ENCODE data around the gene FAM186B. TPM values are rescaled to one million over a fixed set of nuclear protein-coding genes. Genes with fewer than 3 reads are reported as not detected.
A peak's percentile ranks its signal among the peaks of the same experiment; 100 is the strongest.

Gene FAM186B
- polyA plus RNA-seq, 1 of the 3 experiments (the other 2 are of a cell fraction) = 0.16 TPM

- no peak overlapping the region for H3K4me2 ChIP-seq
- 93% methylated on average over 15 of the region's 21 CpGs for WGBS (ENCODE audit: low lambda C conversion rate)
- no peak overlapping the region for H2AFZ ChIP-seq (ENCODE audit: low read depth)
- peaks cover 0 to 11% of the 10 kb centered on the region in 2 experiments; a peak in 1 of 4 replicates for H3K4me1 ChIP-seq (ENCODE audit: control insufficient read depth in 1 of 2, insufficient read depth in 2 of 2, low read depth in 1 of 2, low read length in 1 of 2)
- H3K9ac ChIP-seq = no peak overlapping the region
- H3K27me3 ChIP-seq (ENCODE audit: insufficient read depth) = no peaks in the 10 kb centered on the region
- no peaks in the 10 kb centered on the region for H3K9me3 ChIP-seq
- no peaks in the 10 kb centered on the region for H3K36me3 ChIP-seq (replicated peaks in 1 of 2; ENCODE audit: control insufficient read depth in 1 of 2, insufficient read depth in 2 of 2, low read length in 1 of 2)
- peaks cover 5% of the 10 kb centered on the region for H3F3A ChIP-seq (replicated peaks; ENCODE audit: insufficient read depth)
- CTCF ChIA-PET = interaction anchor here (1.5 to 2.6 kb wide), 2 partner anchors 12 to 193 kb away, joined by 9 read pairs; partner anchors contain the start of gene DNAJC22
- H3K9me2 ChIP-seq = no peaks in the 10 kb centered on the region
- TF ChIP-seq FOSL2 (IDR thresholded peaks at IDR 0.05; ENCODE audit: borderline replicate concordance, low read depth) (no peak), FOXJ3 (CRISPR knock-in tag; IDR thresholded peaks at IDR 0.05) (no peak), ZBTB33 (IDR thresholded peaks at IDR 0.05; ENCODE audit: borderline replicate concordance, low read depth) (no peak), GATA2 (CRISPR knock-in tag; IDR thresholded peaks at IDR 0.05) (no peak), TEAD4 (IDR thresholded peaks at IDR 0.05; ENCODE audit: borderline replicate concordance, insufficient read depth) (no peak)
- TF ChIP-seq, protein P1, sequence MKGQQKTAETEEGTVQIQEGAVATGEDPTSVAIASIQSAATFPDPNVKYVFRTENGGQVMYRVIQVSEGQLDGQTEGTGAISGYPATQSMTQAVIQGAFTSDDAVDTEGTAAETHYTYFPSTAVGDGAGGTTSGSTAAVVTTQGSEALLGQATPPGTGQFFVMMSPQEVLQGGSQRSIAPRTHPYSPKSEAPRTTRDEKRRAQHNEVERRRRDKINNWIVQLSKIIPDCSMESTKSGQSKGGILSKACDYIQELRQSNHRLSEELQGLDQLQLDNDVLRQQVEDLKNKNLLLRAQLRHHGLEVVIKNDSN (IDR thresholded peaks at IDR 0.05; ENCODE audit: borderline replicate concordance, low read depth) = no peak
- H3K79me2 ChIP-seq (ENCODE audit: insufficient read depth) = no peaks in the 10 kb centered on the region
- no peaks in the 10 kb centered on the region for H4K20me1 ChIP-seq (ENCODE audit: insufficient read depth)
- peak; percentile 44 for DNase-seq
- H3K27ac ChIP-seq (ENCODE audit: low read depth in 2 of 2, low read length in 1 of 2) = no peak overlapping the region
- POLR2A ChIA-PET = no interaction called here
- no peak overlapping the region for H3K4me3 ChIP-seq (ENCODE audit: low read depth in 2 of 2, low read length in 1 of 2)
These were observed 65.0 kb downstream of the FAM186B start for GRCh38 chr12:49540229-49541139.

- ChIA-PET POLR2A (no interaction called here), CTCF (interaction anchor here (0.8 to 2.6 kb wide), 6 partner anchors 13 to 192 kb away, joined by 3 to 9 read pairs (median 4); partner anchors contain the start of gene DNAJC22)
- no peaks in the 10 kb centered on the region for H4K20me1 ChIP-seq (ENCODE audit: insufficient read depth)
- H3K9me2 ChIP-seq = no peaks in the 10 kb centered on the region
- peaks cover 0 to 11% of the 10 kb centered on the region in 2 experiments; a peak in 1 of 4 replicates for H3K4me1 ChIP-seq (ENCODE audit: control insufficient read depth in 1 of 2, insufficient read depth in 2 of 2, low read depth in 1 of 2, low read length in 1 of 2)
- H3K4me3 ChIP-seq (ENCODE audit: low read depth in 2 of 2, low read length in 1 of 2) = peak overlapping the region in 1 of 2 experiments; percentile 53; a peak in 2 of 4 replicates
- H3K36me3 ChIP-seq (replicated peaks in 1 of 2; ENCODE audit: control insufficient read depth in 1 of 2, insufficient read depth in 2 of 2, low read length in 1 of 2) = no peaks in the 10 kb centered on the region
- no peak overlapping the region for H2AFZ ChIP-seq (ENCODE audit: low read depth)
- 46% methylated on average over 13 of the region's 47 CpGs for WGBS (ENCODE audit: low lambda C conversion rate)
- 0 out of 2 replicates have a peak overlapping the region, but pooled peaks have one; percentile 33 for H3K4me2 ChIP-seq
- no peaks in the 10 kb centered on the region for H3K9me3 ChIP-seq
- no peaks in the 10 kb centered on the region for H3K79me2 ChIP-seq (ENCODE audit: insufficient read depth)
- H3K27me3 ChIP-seq (ENCODE audit: insufficient read depth) = no peaks in the 10 kb centered on the region
- H3K9ac ChIP-seq = no peak overlapping the region
- H3K27ac ChIP-seq (ENCODE audit: low read depth in 2 of 2, low read length in 1 of 2) = no peak overlapping the region
- H3F3A ChIP-seq (replicated peaks; ENCODE audit: insufficient read depth) = peaks cover 14% of the 10 kb centered on the region
- peak; percentile 47 for DNase-seq
- no peak for TF ChIP-seq RAD21 (IDR thresholded peaks at IDR 0.05; ENCODE audit: low read length)
- no peak for TF ChIP-seq REST (IDR thresholded peaks at IDR 0.05; ENCODE audit: low read depth, low read length)
- TF ChIP-seq EP300 (IDR thresholded peaks at IDR 0.05; ENCODE audit: borderline replicate concordance in 1 of 2, low read depth in 1 of 2, low read length in 1 of 2) = no peak
- no peak for TF ChIP-seq GATA2 (CRISPR knock-in tag; IDR thresholded peaks at IDR 0.05)
- TF ChIP-seq YY1 (IDR thresholded peaks at IDR 0.05; ENCODE audit: low read depth) = no peak
- TF ChIP-seq, protein P1 (IDR thresholded peaks at IDR 0.05; ENCODE audit: borderline replicate concordance, low read depth) = no peak
- no peak for TF ChIP-seq JUND (IDR thresholded peaks at IDR 0.05)
- no peak for TF ChIP-seq FOXJ3 (CRISPR knock-in tag; IDR thresholded peaks at IDR 0.05)
- no peak for TF ChIP-seq NRF1 (IDR thresholded peaks at IDR 0.05; ENCODE audit: low read depth, low read length)
- TF ChIP-seq ELF1 (IDR thresholded peaks at IDR 0.05) = no peak
- no peak for TF ChIP-seq POLR2AphosphoS5 (IDR thresholded peaks at IDR 0.05; ENCODE audit: low read depth, low read length)
These were observed 65.8 kb downstream of the FAM186B start for GRCh38 chr12:49539406-49540228.
